ENCODE measurements around the gene CCDC170. TPM values are rescaled to one million over a fixed set of nuclear protein-coding genes. Genes with fewer than 3 reads are reported as not detected.

CCDC170 gene
- total and polyA plus RNA-seq, 2 donors = 0.33 to 4.7 TPM

DNA sequence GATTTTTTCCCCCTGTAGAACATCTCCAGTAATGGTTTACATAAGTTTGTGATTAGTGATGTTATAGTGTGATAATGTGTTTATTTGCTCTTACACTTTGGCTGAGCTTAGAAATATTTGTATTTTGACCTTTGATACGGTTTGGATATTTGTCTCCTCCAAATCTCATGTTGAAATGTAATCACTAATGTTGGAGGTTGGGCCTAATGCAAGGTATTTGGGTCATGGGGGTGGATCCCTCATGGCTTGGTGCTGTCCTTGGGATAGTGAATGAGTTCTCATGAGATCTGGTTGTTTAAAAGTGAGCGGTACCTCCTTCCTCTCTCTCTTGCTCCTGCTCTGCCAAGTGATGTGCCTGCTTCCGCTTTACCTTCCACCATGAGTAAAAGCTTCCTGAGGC is 147.2 kb downstream of the CCDC170 start:
- H3K4me1 ChIP-seq (ENCODE audit: insufficient read depth) = no peaks in the 10 kb centered on the region
- WGBS = 84% methylated on average over 3 of the region's 3 CpGs
- H3K27ac ChIP-seq (ENCODE audit: low read depth) = no peak overlapping the region
- DNase-seq (ENCODE audit: extremely low spot score) = no peak
- H3K4me3 ChIP-seq (ENCODE audit: low read depth, low read length) = no peak overlapping the region
- H3K36me3 ChIP-seq (ENCODE audit: insufficient read depth) = no peaks in the 10 kb centered on the region

DNA sequence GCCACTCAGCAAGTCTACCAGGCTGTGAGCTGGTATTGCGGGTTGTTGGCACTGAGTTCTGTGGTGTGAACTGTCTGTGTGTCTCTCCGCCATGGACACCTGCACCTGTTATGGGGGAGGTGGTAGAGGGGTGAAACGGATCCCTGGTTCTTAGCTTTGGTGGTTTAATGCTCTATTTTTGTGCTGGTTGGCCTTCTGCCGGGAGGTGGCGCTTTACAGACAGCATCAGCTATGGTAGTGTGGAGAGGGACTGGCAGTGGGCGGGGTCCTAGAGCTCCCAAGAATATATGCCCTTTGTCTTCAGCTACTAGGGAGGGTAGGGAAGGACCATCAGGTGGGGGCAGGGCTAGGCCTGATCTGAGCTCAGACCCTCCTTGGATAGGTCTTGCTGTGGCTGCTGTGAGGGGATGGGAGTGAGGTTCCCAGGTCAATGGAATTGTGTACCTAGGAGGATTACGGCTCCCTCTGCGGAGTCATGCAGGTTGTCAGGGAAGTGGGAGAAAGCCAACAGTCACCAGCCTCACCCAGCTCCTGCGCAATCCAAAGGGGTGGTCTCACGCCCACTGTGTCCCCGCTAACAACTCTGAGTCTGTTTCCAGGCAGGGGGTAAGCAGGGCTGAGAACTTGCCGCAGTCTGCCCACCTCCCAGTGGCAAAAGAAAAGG is 154.3 kb downstream of the CCDC170 start:
- 81% methylated on average over 12 of the region's 12 CpGs for WGBS
- no peak overlapping the region for H3K27ac ChIP-seq (ENCODE audit: low read depth)
- no peaks in the 10 kb centered on the region for H3K36me3 ChIP-seq (ENCODE audit: insufficient read depth)
- DNase-seq (ENCODE audit: extremely low spot score) = no peak
- no peak overlapping the region for H3K4me3 ChIP-seq (ENCODE audit: low read depth, low read length)
- no peaks in the 10 kb centered on the region for H3K4me1 ChIP-seq (ENCODE audit: insufficient read depth)

DNA sequence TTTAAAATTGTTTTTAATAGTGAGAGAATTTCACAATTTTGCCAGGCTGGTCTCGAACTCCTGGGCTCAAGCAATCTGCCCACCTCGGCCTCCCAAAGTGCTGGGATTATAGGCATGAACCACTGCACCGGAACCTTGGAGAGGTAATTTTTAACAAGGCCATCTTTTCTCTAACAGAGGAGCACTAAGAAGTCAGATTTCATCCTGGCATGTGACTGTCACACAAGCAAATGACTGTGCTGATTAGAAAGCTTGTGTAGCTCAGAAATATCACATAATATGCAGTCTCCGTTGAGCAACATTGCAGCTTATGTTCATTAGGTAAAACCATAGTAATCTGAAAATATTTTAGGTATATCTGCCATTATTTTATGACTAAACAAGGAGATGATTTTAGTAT is 156.0 kb downstream of the CCDC170 start:
- Histone ChIP-seq H3K4me3 (ENCODE audit: low read depth, low read length) (no peak overlapping the region), H3K36me3 (ENCODE audit: insufficient read depth) (no peaks in the 10 kb centered on the region), H3K27ac (ENCODE audit: low read depth) (no peak overlapping the region), H3K4me1 (ENCODE audit: insufficient read depth) (no peaks in the 10 kb centered on the region)
- 77% methylated on average over 4 of the region's 4 CpGs for WGBS
- no peak for DNase-seq (ENCODE audit: extremely low spot score)

DNA sequence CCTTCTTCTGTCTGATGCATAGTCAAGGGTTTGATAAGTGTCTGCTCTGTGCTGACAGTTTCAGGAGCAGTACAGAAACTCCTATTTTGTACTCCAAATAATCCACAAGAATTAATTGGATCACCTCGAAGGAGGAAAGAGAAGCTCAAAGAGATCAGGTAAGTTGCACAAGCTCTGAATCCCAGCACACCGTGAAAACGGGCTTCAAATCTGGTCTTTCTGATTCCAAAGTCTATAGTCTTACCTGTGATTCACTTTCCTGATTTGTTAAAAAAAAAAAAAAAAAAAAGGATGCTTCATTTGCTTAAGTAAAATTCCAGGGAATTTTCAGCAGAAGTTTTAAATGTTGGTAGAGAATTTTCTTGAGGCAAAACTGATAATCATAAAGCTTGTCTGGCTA is 157.8 kb downstream of the CCDC170 start:
- 91% methylated on average over 3 of the region's 3 CpGs for WGBS
- no peaks in the 10 kb centered on the region for H3K36me3 ChIP-seq (ENCODE audit: insufficient read depth)
- DNase-seq (ENCODE audit: extremely low spot score) = no peak
- no peak overlapping the region for H3K4me3 ChIP-seq (ENCODE audit: low read depth, low read length)
- no peaks in the 10 kb centered on the region for H3K4me1 ChIP-seq (ENCODE audit: insufficient read depth)
- H3K27ac ChIP-seq (ENCODE audit: low read depth) = no peak overlapping the region

DNA sequence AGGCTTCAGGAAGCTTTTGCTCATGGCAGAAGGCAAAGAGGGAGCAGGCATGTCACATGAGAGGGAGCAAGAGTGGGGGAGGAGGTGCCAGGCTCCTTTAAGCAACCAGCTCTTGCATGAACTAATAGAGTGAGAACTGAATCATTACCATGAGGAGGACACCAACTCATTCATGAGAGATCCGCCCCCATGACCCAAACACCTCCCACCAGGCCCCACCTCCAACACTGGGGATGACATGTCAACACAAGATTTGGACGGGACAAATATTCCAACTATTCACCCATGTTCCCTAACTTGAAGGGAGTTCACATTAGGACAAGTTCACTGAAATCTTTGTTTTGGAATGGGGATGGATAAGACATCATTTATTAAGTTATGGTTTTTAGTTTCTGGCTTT is 158.5 kb downstream of the CCDC170 start:
- H3K4me1 ChIP-seq (ENCODE audit: insufficient read depth) = no peaks in the 10 kb centered on the region
- no peaks in the 10 kb centered on the region for H3K36me3 ChIP-seq (ENCODE audit: insufficient read depth)
- no peak for DNase-seq (ENCODE audit: extremely low spot score)
- H3K4me3 ChIP-seq (ENCODE audit: low read depth, low read length) = no peak overlapping the region
- 67% methylated on average over 2 of the region's 2 CpGs for WGBS
- H3K27ac ChIP-seq (ENCODE audit: low read depth) = no peak overlapping the region

DNA sequence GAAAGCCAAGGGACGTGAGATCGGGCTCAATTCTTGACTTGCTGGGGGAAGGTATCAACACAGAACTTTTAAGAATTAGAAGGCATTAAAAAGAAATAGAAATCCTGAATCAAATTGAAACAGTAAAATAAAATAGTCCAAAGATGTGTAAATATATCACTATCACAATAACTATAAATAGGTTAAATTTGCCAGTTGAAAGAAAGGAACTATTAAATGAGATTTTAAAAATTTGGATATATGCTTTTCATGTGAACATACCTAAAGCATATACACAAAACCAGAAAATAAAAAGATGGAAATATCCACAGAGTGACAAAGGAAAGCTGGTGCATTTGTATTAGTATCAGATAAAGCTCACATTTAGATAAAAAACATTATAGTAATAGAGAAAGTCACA is 161.3 kb downstream of the CCDC170 start:
- WGBS = 91% methylated on average over 2 of the region's 2 CpGs
- no peak overlapping the region for H3K27ac ChIP-seq (ENCODE audit: low read depth)
- no peaks in the 10 kb centered on the region for H3K36me3 ChIP-seq (ENCODE audit: insufficient read depth)
- no peak overlapping the region for H3K4me3 ChIP-seq (ENCODE audit: low read depth, low read length)
- DNase-seq (ENCODE audit: extremely low spot score) = no peak
- no peaks in the 10 kb centered on the region for H3K4me1 ChIP-seq (ENCODE audit: insufficient read depth)

DNA sequence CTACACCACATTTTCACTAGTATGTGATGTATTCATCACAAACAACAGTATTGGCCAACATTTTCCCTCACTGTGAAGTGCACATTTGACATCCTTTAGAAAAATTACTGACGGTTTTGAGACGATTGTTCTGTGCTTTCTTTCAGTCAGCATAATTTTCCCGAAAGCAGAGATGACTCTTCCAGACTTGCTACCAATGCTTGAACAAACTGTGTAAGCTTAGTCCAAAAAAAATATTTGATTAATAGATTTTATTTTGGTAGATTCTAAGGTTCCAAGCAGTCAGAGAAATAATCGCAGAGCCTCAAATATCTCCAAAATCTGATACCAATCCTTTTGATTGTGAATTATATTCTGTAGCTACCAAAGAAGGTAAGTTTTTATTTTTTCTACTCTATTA is 162.6 kb downstream of the CCDC170 start:
- Histone ChIP-seq H3K4me1 (ENCODE audit: insufficient read depth) (no peaks in the 10 kb centered on the region), H3K27ac (ENCODE audit: low read depth) (no peak overlapping the region), H3K36me3 (ENCODE audit: insufficient read depth) (no peaks in the 10 kb centered on the region), H3K4me3 (ENCODE audit: low read depth, low read length) (no peak overlapping the region)
- no peak for DNase-seq (ENCODE audit: extremely low spot score)
- WGBS = 95% methylated on average over 4 of the region's 4 CpGs

DNA sequence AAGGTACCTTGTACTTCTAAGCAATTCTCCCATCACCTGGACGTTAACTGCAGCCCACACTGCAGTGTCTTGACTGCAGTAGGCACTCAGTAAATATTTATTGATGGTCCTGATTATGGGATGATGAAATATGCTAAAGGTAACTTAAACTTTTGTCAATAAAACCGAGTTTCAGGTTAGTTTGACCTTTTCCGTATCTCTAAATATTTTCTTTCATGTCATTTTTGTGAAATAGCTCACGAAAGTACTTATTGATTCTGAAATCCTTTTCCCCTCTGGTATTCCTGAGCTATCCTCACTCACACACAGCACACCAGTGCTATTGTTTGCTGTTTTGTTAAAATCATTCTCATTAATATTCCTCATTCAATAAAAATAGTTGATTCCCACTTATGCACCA is 164.3 kb downstream of the CCDC170 start:
- 76% methylated on average over 4 of the region's 4 CpGs for WGBS
- H3K4me3 ChIP-seq (ENCODE audit: low read depth, low read length) = no peak overlapping the region
- DNase-seq (ENCODE audit: extremely low spot score) = no peak
- no peaks in the 10 kb centered on the region for H3K4me1 ChIP-seq (ENCODE audit: insufficient read depth)
- no peak overlapping the region for H3K27ac ChIP-seq (ENCODE audit: low read depth)
- H3K36me3 ChIP-seq (ENCODE audit: insufficient read depth) = no peaks in the 10 kb centered on the region

DNA sequence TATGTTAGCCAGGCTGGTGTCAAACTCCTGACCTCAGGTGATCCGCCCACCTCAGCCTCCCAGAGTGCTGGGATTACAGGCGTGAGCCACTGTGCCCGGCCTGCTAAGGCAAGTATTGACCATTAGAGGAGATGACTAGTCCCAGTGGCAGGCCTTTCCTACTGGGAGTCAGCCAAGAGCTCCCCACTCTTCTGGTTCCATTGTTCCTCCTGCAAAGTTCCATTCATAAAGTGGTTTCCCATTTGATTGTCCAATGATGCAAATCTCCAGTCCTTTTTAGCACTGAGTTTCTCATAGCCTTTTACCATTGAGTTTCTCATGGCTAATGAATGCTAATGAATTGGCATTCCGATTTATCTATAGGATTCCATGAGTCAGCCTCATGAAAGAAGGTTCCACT is 165.4 kb downstream of the CCDC170 start:
- 93% methylated on average over 4 of the region's 4 CpGs for WGBS
- H3K36me3 ChIP-seq (ENCODE audit: insufficient read depth) = no peaks in the 10 kb centered on the region

DNA sequence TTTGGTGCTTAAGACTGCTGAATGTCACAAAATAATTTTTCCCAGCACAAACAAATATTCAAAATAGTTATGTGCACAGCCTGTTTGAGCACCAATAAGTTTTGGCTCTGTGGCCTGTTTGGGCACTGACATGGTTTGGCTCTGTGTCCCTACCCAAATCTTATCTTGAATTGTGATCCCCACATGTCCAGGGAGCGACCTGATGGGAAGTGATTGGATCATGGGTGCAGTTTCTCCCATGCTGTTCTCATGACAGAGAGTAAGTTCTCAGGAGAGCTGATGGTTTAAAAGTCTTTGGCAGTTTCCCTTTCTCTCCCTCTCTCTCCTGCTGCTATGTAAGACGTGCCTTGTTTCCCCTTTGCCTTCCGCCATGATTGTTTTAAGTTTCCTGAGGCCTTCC is 167.7 kb downstream of the CCDC170 start:
- no peaks in the 10 kb centered on the region for H3K36me3 ChIP-seq (ENCODE audit: insufficient read depth)
- H3K4me1 ChIP-seq (ENCODE audit: insufficient read depth) = no peaks in the 10 kb centered on the region
- no peak for DNase-seq (ENCODE audit: extremely low spot score)
- no peak overlapping the region for H3K27ac ChIP-seq (ENCODE audit: low read depth)
- WGBS = 90% methylated on average over 3 of the region's 3 CpGs
- no peak overlapping the region for H3K4me3 ChIP-seq (ENCODE audit: low read depth, low read length)

More for the DNA sequence above, 165.4 kb downstream of the CCDC170 start:
- no peak for DNase-seq (ENCODE audit: extremely low spot score)
- Histone ChIP-seq H3K4me1 (ENCODE audit: insufficient read depth) (no peaks in the 10 kb centered on the region), H3K4me3 (ENCODE audit: low read depth, low read length) (no peak overlapping the region), H3K27ac (ENCODE audit: low read depth) (no peak overlapping the region)

DNA sequence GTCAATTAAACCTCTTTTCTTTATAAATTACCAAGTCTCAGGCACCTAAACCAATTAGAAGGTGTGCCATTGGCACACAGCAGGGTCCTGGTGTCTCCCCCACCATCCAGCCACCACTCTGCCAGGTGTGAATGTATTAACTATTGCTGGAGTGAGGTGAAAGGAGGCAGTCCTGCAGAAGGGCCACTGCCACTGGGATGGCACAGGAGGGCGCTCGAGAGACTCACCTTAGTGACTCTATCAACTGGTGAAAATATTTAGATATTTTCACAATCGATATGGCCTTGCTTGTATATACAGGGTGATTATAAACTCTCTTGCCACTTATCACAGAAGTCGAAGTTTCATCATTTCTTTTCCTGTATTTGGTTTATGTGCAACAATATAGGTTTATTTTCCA is 168.1 kb downstream of the CCDC170 start:
- no peak overlapping the region for H3K27ac ChIP-seq (ENCODE audit: low read depth)
- no peaks in the 10 kb centered on the region for H3K4me1 ChIP-seq (ENCODE audit: insufficient read depth)
- no peaks in the 10 kb centered on the region for H3K36me3 ChIP-seq (ENCODE audit: insufficient read depth)
- no peak overlapping the region for H3K4me3 ChIP-seq (ENCODE audit: low read depth, low read length)
- DNase-seq (ENCODE audit: extremely low spot score) = no peak
- 57% methylated on average over 4 of the region's 4 CpGs for WGBS

DNA sequence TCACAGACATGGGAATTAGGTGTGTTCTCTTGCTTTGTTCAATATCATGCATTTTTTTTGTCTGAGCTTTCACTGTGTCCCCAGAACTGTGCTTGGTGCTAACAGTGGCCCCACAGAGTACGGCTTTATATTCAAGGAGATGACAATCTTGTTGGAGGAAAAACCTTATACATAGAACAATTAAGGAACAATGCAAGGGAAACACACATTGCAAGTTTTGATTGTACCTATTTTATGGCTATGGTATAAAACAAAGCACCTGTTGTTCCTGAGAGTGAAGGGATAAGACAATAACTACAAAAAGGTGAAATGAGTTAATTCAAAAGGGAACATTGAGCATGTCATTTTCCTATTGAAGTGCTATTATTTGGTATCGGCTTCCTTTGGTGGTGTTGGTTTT is 169.7 kb downstream of the CCDC170 start:
- Histone ChIP-seq H3K36me3 (ENCODE audit: insufficient read depth) (no peaks in the 10 kb centered on the region), H3K4me3 (ENCODE audit: low read depth, low read length) (no peak overlapping the region), H3K27ac (ENCODE audit: low read depth) (no peak overlapping the region), H3K4me1 (ENCODE audit: insufficient read depth) (no peaks in the 10 kb centered on the region)
- WGBS = 89% methylated on average over 2 of the region's 2 CpGs
- DNase-seq (ENCODE audit: extremely low spot score) = no peak

DNA sequence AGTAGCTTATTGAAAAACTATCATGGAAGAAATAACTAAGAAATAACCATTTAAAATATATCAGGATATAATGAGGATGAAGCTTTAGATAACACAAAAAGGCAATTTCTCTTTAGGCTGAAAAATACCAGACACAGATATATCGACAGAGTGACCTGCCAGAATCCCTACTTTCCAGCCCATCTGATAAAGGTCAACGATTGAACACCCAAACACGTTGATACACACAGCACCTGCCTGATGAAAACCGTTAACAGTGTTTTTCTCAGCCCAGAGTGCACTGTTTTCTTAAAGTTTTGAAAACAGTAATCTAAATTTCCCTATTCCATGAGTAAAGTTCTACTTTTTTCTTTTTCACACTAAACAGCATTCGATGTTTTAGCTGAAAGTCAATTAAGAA is 170.6 kb downstream of the CCDC170 start:
- H3K27ac ChIP-seq (ENCODE audit: low read depth) = no peak overlapping the region
- WGBS = 80% methylated on average over 5 of the region's 5 CpGs
- H3K4me1 ChIP-seq (ENCODE audit: insufficient read depth) = no peaks in the 10 kb centered on the region
- DNase-seq (ENCODE audit: extremely low spot score) = no peak
- no peaks in the 10 kb centered on the region for H3K36me3 ChIP-seq (ENCODE audit: insufficient read depth)
- H3K4me3 ChIP-seq (ENCODE audit: low read depth, low read length) = no peak overlapping the region

DNA sequence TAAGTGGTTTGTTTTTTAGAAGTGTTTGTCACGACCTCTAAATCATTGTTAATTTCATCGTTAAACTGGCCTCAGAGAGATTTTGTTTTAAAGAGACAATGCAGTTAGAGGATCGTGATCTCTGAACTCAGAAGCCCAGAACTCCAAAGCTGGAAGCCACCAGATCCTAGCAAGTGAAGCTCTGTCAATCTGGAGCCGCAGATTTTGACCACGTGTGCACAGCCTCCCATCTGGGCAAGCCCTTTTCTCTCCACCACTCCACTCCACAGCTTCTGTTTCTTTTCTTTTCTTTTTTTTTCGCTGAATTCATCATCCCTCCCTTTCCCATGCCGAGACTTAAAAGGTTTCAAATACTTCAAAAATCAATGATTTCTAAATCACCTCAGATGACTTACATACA is 171.5 kb downstream of the CCDC170 start:
- no peaks in the 10 kb centered on the region for H3K4me1 ChIP-seq (ENCODE audit: insufficient read depth)
- WGBS = 71% methylated on average over 7 of the region's 7 CpGs
- DNase-seq (ENCODE audit: extremely low spot score) = no peak
- no peak overlapping the region for H3K4me3 ChIP-seq (ENCODE audit: low read depth, low read length)
- no peak overlapping the region for H3K27ac ChIP-seq (ENCODE audit: low read depth)
- no peaks in the 10 kb centered on the region for H3K36me3 ChIP-seq (ENCODE audit: insufficient read depth)

DNA sequence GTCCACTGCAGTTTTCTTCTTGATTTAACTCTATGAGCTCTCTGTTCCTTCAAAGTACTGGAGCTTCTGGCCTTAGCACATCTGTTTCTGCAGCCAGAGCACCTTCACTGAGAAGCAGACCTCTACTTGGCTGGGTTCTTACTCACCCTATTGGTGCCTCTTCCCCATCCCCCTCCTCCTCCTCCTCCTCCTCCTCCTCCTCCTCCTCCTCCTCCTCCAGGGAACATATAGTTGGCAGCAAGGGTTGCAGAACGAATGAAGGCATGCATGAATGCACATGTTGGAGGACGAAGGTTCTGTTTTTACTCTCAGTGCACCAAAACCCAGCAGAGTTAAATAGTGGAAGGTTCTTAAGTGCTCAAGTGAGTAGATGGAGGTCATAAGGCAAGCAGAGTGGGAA is 172.7 kb downstream of the CCDC170 start:
- Histone ChIP-seq H3K27ac (ENCODE audit: low read depth) (no peak overlapping the region), H3K4me1 (ENCODE audit: insufficient read depth) (no peaks in the 10 kb centered on the region), H3K4me3 (ENCODE audit: low read depth, low read length) (no peak overlapping the region), H3K36me3 (ENCODE audit: insufficient read depth) (no peaks in the 10 kb centered on the region)
- no peak for DNase-seq (ENCODE audit: extremely low spot score)
- WGBS = 87% methylated on average over 2 of the region's 2 CpGs

All from urinary bladder (tissue), 4 donors.